SK-N-SH treated with all-trans-retinoic acid at 6 μM for 48 hours (cell line): ENCODE results near the gene UGT1A6.

Experiments used
- ATAC-seq: fragments of 200-7000 bp; cut with Tn5 transposase; 3 replicates; pipeline ENCODE4 v1.9.1; 2020; ENCODE audit warnings: mild to moderate bottlenecking, moderate library complexity
- ARNTL ChIP-seq: fragments of 450-650 bp; formaldehyde crosslinking; IDR thresholded peaks from 2 replicates; pipeline ENCODE4 v1.5.0; 2020; ENCODE audit warnings: low read depth, mild to moderate bottlenecking, moderate library complexity, borderline replicate concordance
- BACH2 ChIP-seq: fragments of 250-450 bp; sonication (Bioruptor Pico); IDR thresholded peaks from 2 replicates; pipeline ENCODE4 v1.9.0; 2021; ENCODE audit warnings: mild to moderate bottlenecking, borderline replicate concordance
- CSDC2 ChIP-seq: fragments of 250-450 bp; sonication (Bioruptor Pico); IDR thresholded peaks from 2 replicates; pipeline ENCODE4 v1.5.0; 2020; ENCODE audit warnings: mild to moderate bottlenecking, moderate library complexity
- ESRRG ChIP-seq: fragments of 250-450 bp; sonication (Bioruptor Pico); IDR thresholded peaks from 2 replicates; pipeline ENCODE4 v1.6.1; 2021; ENCODE audit warnings: mild to moderate bottlenecking
- ISL1 ChIP-seq: fragments of 250-450 bp; sonication (Bioruptor Pico); IDR thresholded peaks from 2 replicates; pipeline ENCODE4 v2.1.2; 2022; ENCODE audit warnings: mild to moderate bottlenecking, moderate library complexity
- OSR1 ChIP-seq: fragments of 250-450 bp; sonication (Bioruptor Pico); IDR thresholded peaks from 2 replicates; pipeline ENCODE4 v1.8.0; 2022; ENCODE audit warnings: moderate library complexity, mild to moderate bottlenecking, inconsistent platforms
- PPARA ChIP-seq: fragments of 250-450 bp; sonication (Bioruptor Pico); IDR thresholded peaks from 2 replicates; pipeline ENCODE4 v1.5.0; 2020; ENCODE audit warnings: mild to moderate bottlenecking, borderline replicate concordance
- RARB ChIP-seq: fragments of 250-450 bp; sonication (Bioruptor Pico); IDR thresholded peaks from 2 replicates; pipeline ENCODE4 v1.8.0; 2021; ENCODE audit warnings: mild to moderate bottlenecking, moderate library complexity
- SNAI2 ChIP-seq: fragments of 250-450 bp; sonication (Bioruptor Pico); IDR thresholded peaks from 2 replicates; pipeline ENCODE4 v1.5.0; 2020; ENCODE audit warnings: mild to moderate bottlenecking, moderate library complexity
- TCF4 ChIP-seq: fragments of 250-450 bp; sonication (Bioruptor Pico); IDR thresholded peaks from 2 replicates; pipeline ENCODE4 v1.8.0; 2021; ENCODE audit warnings: mild to moderate bottlenecking, moderate library complexity, borderline replicate concordance
- TOX ChIP-seq: fragments of 250-450 bp; sonication (Bioruptor Pico); IDR thresholded peaks from 2 replicates; pipeline ENCODE4 v1.8.0; 2021; ENCODE audit warnings: mild to moderate bottlenecking, moderate library complexity, borderline replicate concordance
- ZC3H10 ChIP-seq: fragments of 250-450 bp; sonication (Bioruptor Pico); IDR thresholded peaks from 2 replicates; pipeline ENCODE4 v1.5.1; 2021; ENCODE audit warnings: mild to moderate bottlenecking, moderate library complexity
- ZFP30 ChIP-seq: fragments of 450-650 bp; formaldehyde crosslinking; IDR thresholded peaks from 2 replicates; pipeline ENCODE4 v1.5.0; 2022; ENCODE audit warnings: mild to moderate bottlenecking, moderate library complexity
- ZNF565 ChIP-seq: fragments of 450-650 bp; formaldehyde crosslinking; conservative IDR thresholded peaks from 2 replicates; pipeline ENCODE4 v1.5.0; 2020; ENCODE audit warnings: low read depth, mild to moderate bottlenecking, moderate library complexity
- ZNF8 ChIP-seq: fragments of 450-650 bp; formaldehyde crosslinking; IDR thresholded peaks from 2 replicates; pipeline ENCODE4 v1.5.0; 2020; ENCODE audit warnings: mild to moderate bottlenecking, moderate library complexity
- TF ChIP-seq, protein P1 (sequence below): fragments of 250-450 bp; sonication (Bioruptor Pico); IDR thresholded peaks from 2 replicates; pipeline ENCODE4 v1.5.1; 2020; ENCODE audit warnings: low read depth, mild to moderate bottlenecking, moderate library complexity
- TF ChIP-seq, protein P2 (sequence below): fragments of 250-450 bp; sonication (Bioruptor Pico); IDR thresholded peaks from 2 replicates; pipeline ENCODE4 v1.8.0; 2021; ENCODE audit warnings: low read depth, mild to moderate bottlenecking, moderate library complexity, borderline replicate concordance
- TF ChIP-seq, protein P3 (sequence below): fragments of 250-450 bp; sonication (Bioruptor Pico); IDR thresholded peaks from 2 replicates; pipeline ENCODE4 v1.5.1; 2021; ENCODE audit warnings: mild to moderate bottlenecking, moderate library complexity
- TF ChIP-seq, protein P4 (sequence below): fragments of 250-450 bp; sonication (Bioruptor Pico); IDR thresholded peaks from 2 replicates; pipeline ENCODE4 v1.8.0; 2020; ENCODE audit warnings: mild to moderate bottlenecking, moderate library complexity, borderline replicate concordance
- TF ChIP-seq, protein P5 (sequence below): fragments of 250-450 bp; sonication (Bioruptor Pico); IDR thresholded peaks from 2 replicates; pipeline ENCODE4 v1.5.0; 2020; ENCODE audit warnings: mild to moderate bottlenecking, moderate library complexity

The UGT1A6 gene

DNA sequence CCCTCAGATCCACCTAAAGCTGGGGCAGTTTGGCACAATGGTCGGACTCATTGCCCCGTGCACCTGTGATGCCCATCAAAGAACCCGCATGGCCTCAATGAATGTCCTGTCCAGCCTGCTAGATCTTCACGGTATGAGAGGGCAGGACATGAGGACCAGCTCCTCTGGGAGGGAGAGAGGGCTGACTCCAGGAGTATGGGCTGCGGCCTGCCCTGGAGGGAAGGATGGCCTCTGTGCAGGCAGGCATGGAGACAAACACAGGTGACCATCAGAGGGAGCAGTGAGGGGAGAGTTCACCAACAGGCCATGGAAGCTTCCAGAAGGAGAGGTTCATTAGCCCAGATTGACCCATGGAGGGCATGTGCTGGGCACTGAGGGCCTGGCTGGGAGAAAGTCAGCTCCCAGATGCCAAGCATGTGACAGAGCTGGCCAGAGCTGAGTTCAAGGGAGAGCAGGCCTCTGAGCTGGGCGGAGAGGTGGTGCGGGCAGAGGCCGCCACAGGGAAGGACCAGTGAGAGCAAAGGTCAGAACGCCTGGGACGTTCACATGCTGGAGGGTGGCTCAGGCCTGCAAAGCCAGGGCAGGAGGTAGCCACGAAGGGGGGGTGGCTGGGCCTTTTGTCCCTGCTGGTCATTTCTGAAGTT lies 125.4 kb downstream of the UGT1A6 start:
- TF ChIP-seq ESRRG (CRISPR knock-in tag) (no peak), ARNTL (CRISPR knock-in tag) (no peak), ZNF8 (CRISPR knock-in tag) (no peak), ISL1 (CRISPR knock-in tag) (no peak), TOX (CRISPR knock-in tag) (no peak), OSR1 (no peak)
- no peak for ATAC-seq

DNA sequence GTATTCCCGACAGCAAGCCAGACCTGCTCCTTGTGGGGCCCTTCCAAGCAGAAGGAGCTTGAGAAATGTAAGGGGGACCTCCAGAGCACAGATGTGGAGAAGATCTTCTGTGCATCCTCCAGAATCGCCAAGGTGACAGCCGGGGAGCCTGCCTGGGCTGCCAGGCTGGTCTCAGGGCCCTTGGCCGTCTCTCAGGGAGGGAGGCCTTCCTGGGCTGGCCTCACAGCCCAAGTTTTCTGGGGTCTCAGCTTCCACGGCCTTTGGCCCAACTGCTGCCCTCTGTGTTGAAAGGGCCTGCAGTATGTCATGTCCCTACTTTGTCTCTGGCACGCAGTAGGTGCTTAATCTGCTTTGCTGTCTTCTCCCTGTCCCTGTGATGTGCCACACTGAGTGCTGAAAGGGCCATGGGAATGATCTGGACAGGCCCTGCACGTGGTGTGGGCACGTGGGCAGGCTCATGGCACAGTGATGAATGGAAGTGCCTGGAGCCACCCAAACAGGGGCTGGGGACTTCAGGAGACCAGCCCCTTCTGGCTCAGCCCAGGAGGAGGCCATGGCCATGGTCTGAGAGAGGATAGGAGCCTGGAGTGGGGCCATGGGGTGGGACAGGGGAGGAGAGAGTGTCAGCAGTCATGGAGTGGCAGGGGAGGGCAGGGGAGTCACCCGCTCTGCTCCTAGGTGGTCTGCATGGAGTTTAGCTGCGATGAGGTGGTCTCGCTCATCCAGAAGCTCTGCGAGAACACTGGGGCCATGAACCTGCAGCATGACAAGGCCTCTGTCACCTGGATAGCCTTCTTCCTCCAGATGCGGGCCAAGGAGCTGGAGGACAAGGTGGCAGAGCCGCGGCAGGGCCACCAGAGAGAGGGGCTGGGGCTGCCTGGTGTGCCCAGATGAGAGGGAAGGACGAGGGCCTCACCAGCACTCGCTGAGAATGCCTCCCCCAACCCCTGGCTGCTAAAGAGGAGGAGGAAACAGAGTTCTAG lies 126.2 kb downstream of the UGT1A6 start:
- TF ChIP-seq, protein P1, sequence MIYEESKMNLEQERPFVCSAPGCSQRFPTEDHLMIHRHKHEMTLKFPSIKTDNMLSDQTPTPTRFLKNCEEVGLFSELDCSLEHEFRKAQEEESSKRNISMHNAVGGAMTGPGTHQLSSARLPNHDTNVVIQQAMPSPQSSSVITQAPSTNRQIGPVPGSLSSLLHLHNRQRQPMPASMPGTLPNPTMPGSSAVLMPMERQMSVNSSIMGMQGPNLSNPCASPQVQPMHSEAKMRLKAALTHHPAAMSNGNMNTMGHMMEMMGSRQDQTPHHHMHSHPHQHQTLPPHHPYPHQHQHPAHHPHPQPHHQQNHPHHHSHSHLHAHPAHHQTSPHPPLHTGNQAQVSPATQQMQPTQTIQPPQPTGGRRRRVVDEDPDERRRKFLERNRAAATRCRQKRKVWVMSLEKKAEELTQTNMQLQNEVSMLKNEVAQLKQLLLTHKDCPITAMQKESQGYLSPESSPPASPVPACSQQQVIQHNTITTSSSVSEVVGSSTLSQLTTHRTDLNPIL, result no peak
- TF ChIP-seq ESRRG (CRISPR knock-in tag), result no peak
- TF ChIP-seq TCF4 (CRISPR knock-in tag), result no peak
- no peak for TF ChIP-seq ARNTL (CRISPR knock-in tag)
- no peak for TF ChIP-seq TOX (CRISPR knock-in tag)
- TF ChIP-seq, protein P2, sequence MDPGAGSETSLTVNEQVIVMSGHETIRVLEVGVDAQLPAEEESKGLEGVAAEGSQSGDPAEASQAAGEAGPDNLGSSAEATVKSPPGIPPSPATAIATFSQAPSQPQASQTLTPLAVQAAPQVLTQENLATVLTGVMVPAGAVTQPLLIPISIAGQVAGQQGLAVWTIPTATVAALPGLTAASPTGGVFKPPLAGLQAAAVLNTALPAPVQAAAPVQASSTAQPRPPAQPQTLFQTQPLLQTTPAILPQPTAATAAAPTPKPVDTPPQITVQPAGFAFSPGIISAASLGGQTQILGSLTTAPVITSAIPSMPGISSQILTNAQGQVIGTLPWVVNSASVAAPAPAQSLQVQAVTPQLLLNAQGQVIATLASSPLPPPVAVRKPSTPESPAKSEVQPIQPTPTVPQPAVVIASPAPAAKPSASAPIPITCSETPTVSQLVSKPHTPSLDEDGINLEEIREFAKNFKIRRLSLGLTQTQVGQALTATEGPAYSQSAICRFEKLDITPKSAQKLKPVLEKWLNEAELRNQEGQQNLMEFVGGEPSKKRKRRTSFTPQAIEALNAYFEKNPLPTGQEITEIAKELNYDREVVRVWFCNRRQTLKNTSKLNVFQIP (CRISPR knock-in tag), result no peak
- TF ChIP-seq ISL1 (CRISPR knock-in tag), result no peak
- no peak for TF ChIP-seq PPARA (CRISPR knock-in tag)
- TF ChIP-seq ZNF8 (CRISPR knock-in tag), result no peak
- TF ChIP-seq, protein P3, sequence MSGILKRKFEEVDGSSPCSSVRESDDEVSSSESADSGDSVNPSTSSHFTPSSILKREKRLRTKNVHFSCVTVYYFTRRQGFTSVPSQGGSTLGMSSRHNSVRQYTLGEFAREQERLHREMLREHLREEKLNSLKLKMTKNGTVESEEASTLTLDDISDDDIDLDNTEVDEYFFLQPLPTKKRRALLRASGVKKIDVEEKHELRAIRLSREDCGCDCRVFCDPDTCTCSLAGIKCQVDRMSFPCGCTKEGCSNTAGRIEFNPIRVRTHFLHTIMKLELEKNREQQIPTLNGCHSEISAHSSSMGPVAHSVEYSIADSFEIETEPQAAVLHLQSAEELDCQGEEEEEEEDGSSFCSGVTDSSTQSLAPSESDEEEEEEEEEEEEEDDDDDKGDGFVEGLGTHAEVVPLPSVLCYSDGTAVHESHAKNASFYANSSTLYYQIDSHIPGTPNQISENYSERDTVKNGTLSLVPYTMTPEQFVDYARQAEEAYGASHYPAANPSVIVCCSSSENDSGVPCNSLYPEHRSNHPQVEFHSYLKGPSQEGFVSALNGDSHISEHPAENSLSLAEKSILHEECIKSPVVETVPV (CRISPR knock-in tag), result no peak
- TF ChIP-seq, all 23 proteins: peak for 0
- no peak for ATAC-seq

DNA sequence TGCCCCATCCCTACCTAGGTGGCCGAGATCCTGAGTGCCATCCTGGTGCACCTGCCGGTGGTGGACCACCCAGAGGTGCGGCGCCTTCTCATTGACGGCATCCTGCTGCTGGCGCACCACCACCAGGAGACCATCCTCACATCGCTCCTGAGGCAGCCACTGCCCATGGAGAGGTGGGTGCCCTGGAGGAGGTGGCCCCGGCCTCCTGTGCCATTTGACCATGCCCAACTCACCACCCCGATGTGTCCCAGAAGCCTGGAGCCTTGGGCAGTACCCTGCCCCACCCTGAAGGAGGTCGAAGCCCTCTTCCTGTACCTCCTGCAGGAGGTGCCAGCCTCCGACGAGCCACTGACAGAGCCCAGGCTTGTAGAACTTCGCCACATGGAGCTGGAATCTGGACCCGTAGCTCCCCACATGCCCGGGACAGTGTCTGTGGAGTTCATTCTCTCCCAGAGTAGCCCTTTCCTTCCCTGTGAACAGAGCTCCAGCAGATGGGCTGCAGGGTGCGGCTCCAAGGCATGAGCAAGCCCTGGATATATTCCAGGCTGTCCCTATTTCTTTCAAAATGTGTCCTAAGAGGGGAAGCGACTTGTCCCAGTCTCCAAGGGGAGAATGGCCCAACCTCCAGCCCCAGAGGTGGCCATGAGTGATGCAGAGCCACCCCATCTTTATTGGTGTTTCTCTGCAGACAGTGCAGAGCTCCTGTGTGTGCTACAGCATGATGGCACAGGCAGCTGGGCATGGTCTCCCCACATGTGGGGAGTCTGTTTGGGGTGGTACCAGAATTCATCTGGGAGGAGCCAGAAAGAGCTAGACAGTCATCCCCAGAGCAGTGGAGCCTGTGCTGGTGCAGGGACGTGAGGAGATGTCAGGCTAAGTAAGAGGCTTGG lies 127.4 kb downstream of the UGT1A6 start:
- TF ChIP-seq, protein P4, sequence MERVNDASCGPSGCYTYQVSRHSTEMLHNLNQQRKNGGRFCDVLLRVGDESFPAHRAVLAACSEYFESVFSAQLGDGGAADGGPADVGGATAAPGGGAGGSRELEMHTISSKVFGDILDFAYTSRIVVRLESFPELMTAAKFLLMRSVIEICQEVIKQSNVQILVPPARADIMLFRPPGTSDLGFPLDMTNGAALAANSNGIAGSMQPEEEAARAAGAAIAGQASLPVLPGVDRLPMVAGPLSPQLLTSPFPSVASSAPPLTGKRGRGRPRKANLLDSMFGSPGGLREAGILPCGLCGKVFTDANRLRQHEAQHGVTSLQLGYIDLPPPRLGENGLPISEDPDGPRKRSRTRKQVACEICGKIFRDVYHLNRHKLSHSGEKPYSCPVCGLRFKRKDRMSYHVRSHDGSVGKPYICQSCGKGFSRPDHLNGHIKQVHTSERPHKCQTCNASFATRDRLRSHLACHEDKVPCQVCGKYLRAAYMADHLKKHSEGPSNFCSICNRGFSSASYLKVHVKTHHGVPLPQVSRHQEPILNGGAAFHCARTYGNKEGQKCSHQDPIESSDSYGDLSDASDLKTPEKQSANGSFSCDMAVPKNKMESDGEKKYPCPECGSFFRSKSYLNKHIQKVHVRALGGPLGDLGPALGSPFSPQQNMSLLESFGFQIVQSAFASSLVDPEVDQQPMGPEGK, result no peak
- no peak for TF ChIP-seq RARB (CRISPR knock-in tag)
- TF ChIP-seq ZFP30 (CRISPR knock-in tag), result no peak
- TF ChIP-seq OSR1, result no peak
- TF ChIP-seq, protein P5, sequence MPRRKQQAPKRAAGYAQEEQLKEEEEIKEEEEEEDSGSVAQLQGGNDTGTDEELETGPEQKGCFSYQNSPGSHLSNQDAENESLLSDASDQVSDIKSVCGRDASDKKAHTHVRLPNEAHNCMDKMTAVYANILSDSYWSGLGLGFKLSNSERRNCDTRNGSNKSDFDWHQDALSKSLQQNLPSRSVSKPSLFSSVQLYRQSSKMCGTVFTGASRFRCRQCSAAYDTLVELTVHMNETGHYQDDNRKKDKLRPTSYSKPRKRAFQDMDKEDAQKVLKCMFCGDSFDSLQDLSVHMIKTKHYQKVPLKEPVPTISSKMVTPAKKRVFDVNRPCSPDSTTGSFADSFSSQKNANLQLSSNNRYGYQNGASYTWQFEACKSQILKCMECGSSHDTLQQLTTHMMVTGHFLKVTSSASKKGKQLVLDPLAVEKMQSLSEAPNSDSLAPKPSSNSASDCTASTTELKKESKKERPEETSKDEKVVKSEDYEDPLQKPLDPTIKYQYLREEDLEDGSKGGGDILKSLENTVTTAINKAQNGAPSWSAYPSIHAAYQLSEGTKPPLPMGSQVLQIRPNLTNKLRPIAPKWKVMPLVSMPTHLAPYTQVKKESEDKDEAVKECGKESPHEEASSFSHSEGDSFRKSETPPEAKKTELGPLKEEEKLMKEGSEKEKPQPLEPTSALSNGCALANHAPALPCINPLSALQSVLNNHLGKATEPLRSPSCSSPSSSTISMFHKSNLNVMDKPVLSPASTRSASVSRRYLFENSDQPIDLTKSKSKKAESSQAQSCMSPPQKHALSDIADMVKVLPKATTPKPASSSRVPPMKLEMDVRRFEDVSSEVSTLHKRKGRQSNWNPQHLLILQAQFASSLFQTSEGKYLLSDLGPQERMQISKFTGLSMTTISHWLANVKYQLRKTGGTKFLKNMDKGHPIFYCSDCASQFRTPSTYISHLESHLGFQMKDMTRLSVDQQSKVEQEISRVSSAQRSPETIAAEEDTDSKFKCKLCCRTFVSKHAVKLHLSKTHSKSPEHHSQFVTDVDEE (CRISPR knock-in tag), result no peak
- TF ChIP-seq BACH2 (CRISPR knock-in tag), result no peak
- no peak for TF ChIP-seq ISL1 (CRISPR knock-in tag)
- TF ChIP-seq TOX (CRISPR knock-in tag), result no peak
- TF ChIP-seq SNAI2 (CRISPR knock-in tag), result no peak
- TF ChIP-seq ZNF8 (CRISPR knock-in tag), result no peak
- TF ChIP-seq ARNTL (CRISPR knock-in tag), result no peak
- TF ChIP-seq PPARA (CRISPR knock-in tag), result no peak
- no peak for TF ChIP-seq ZNF565 (CRISPR knock-in tag)
- TF ChIP-seq ZC3H10 (CRISPR knock-in tag), result no peak
- TF ChIP-seq, protein P2 (CRISPR knock-in tag), result no peak
- TF ChIP-seq, protein P3 (CRISPR knock-in tag), result no peak
- no peak for TF ChIP-seq CSDC2 (CRISPR knock-in tag)
- no peak for ATAC-seq
